Karpas-422 (cell line): ENCODE data around the gene SLC16A10. TPM values are rescaled to one million over a fixed set of nuclear protein-coding genes. Genes with fewer than 3 reads are reported as not detected.

Source experiments
- DNase-seq: peaks from one replicate; pipeline ENCODE4 v3.0.0-alpha.2; 2015
- H2AFZ ChIP-seq: fragments of 200-600 bp; sonication (generic); 2 replicates; pipeline ENCODE4 v1.6.1; 2014; ENCODE audit warnings: antibody characterized with exemption, low read length, mixed read lengths
- H3K27ac ChIP-seq: fragments of 200-600 bp; sonication (generic); 2 replicates; pipeline ENCODE4 v1.5.1; 2014; ENCODE audit warnings: mild to moderate bottlenecking, low read length, moderate library complexity
- H3K27me3 ChIP-seq: fragments of 200-600 bp; sonication (generic); 2 replicates; pipeline ENCODE4 v1.6.1; 2014; ENCODE audit warnings: low read length, mixed read lengths
- H3K36me3 ChIP-seq: fragments of 200-600 bp; sonication (generic); 2 replicates; pipeline ENCODE4 v1.6.1; 2014; ENCODE audit warnings: low read length, mixed read lengths; ENCODE audit not compliant: insufficient read depth
- H3K4me1 ChIP-seq: fragments of 200-600 bp; sonication (generic); 2 replicates; pipeline ENCODE4 v1.6.1; 2014; ENCODE audit warnings: mild to moderate bottlenecking, low read length, mixed read lengths
- H3K4me2 ChIP-seq: fragments of 200-600 bp; sonication (generic); 2 replicates; pipeline ENCODE4 v1.6.1; 2014; ENCODE audit warnings: low read length, low read depth, mild to moderate bottlenecking; ENCODE audit not compliant: poor library complexity, severe bottlenecking
- H3K4me3 ChIP-seq: fragments of 200-600 bp; sonication (generic); 2 replicates; pipeline ENCODE4 v1.5.1; 2014; ENCODE audit warnings: mild to moderate bottlenecking, antibody characterized with exemption, low read length, mixed read lengths
- H3K79me2 ChIP-seq: fragments of 200-600 bp; sonication (generic); 2 replicates; pipeline ENCODE4 v1.6.1; 2014; ENCODE audit warnings: mild to moderate bottlenecking, low read length, mixed read lengths
- H3K9ac ChIP-seq: fragments of 200-600 bp; sonication (generic); 2 replicates; pipeline ENCODE4 v1.6.0; 2014; ENCODE audit warnings: low read length
- H3K9me2 ChIP-seq: fragments of 200-600 bp; sonication (generic), shearing (Covaris generic); replicated peaks from 2 replicates; pipeline ENCODE4 v1.6.0; 2014; ENCODE audit warnings: mild to moderate bottlenecking, low read length, moderate library complexity; ENCODE audit not compliant: insufficient read depth
- H3K9me3 ChIP-seq: fragments of 300-700, 200-600 bp; sonication (generic); 2 replicates; pipeline ENCODE4 v1.6.1; 2014; ENCODE audit warnings: low read length, mixed read lengths
- H4K20me1 ChIP-seq: fragments of 200-600 bp; sonication (generic); 2 replicates; pipeline ENCODE4 v1.6.1; 2014; ENCODE audit warnings: mild to moderate bottlenecking, antibody characterized with exemption, low read length, low read depth; ENCODE audit not compliant: insufficient read depth
- total RNA-seq: library from RNA; depleted of rRNA; stranded (reverse); fragments of >200 nt; shearing (Covaris generic); gene quantifications from 2 replicates; pipeline ENCODE4 v1.2.3, GENCODE V29; 2014; ENCODE audit warnings: low replicate concordance

Gene SLC16A10
- total RNA-seq, 1 experiment from 2014 or later, result 0.37 TPM

DNA sequence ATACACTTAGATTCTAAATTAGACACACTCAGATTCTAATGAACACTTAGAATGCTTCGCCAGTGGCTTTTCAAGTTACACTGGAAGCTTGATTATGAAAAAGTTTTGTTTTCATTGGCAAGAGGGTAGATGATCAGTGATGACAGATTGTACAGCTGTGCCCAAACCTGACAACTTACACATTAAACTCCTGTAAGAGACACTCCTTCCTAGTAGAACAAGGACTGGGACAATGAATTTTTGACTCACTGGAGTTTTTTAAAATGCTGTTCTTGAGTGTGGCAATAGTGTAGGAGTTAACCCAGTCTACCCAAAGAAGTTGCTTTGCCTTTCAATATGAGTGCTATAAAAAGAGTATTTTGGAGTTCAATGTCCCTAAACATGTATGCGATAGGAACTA, 140.8 kb downstream of the SLC16A10 start:
- Histone ChIP-seq H3K4me2 (no peak overlapping the region), H4K20me1 (no peaks in the 10 kb centered on the region), H3K36me3 (no peaks in the 10 kb centered on the region), H3K79me2 (no peaks in the 10 kb centered on the region), H3K9me2 (no peaks in the 10 kb centered on the region), H3K9me3 (no peaks in the 10 kb centered on the region), H3K27me3 (no peaks in the 10 kb centered on the region), H3K27ac (no peak overlapping the region), H3K4me3 (no peak overlapping the region), H3K9ac (no peak overlapping the region), H3K4me1 (0 out of 2 replicates have a peak, but pooled peaks cover 3% of the 10 kb centered on the region), H2AFZ (no peak overlapping the region)
- no peak for DNase-seq

DNA sequence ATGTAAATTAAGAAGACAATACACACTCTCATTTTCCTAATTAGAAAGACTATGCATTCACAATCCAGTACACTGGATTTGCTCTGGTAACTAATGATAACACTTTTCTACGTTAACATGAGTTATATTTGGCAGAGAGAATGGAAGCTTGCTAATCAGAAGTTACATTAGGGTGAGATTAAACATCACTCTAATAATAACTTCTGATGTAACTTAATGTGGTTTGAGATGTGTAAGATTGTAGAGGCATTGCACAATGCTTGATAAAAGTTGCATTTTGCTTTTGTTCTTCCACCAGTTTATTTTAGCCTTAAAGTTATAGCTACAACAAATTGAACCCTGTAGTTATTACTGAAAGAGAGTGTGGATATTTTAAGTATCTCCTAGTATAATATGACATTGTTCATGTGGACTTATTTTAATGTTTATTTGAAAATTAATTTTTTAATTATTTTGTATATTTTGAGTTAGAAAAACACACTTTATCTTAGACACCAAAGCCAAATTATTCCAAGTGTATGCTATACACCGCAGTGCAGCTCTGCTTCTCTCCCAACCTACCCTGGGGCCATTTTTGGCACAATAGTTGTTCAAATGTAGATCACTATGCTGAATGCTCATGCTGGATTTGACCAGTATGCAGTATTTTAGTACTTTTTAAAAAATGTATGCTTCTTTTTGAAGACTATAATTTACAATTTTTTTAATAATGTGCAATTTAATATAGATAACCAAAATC, 143.2 kb downstream of the SLC16A10 start:
- no peak for DNase-seq
- Histone ChIP-seq H3K27me3 (no peaks in the 10 kb centered on the region), H3K4me3 (no peak overlapping the region), H3K27ac (no peak overlapping the region), H3K36me3 (no peaks in the 10 kb centered on the region), H2AFZ (no peak overlapping the region), H4K20me1 (no peaks in the 10 kb centered on the region), H3K9me2 (no peaks in the 10 kb centered on the region), H3K9me3 (no peaks in the 10 kb centered on the region), H3K4me2 (no peak overlapping the region), H3K4me1 (no peaks in the 10 kb centered on the region), H3K79me2 (no peaks in the 10 kb centered on the region), H3K9ac (no peak overlapping the region)

DNA sequence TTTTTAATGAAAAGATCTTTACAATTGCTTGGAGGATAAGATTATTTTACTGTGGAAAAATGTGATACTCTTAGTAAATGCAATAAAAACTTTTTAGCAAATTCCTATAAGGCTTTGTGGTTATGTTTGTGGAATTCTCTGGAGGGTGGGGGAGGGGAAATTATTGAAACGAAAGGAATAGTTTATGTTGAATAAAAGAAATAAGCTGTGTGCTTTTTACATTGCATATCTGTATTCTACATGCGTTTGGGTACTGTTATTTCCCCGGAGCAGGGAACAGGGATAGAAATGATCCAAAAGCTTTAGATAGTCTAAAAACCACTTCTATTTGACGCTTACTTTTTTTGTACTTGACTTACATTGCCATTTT, 143.8 kb downstream of the SLC16A10 start:
- DNase-seq, result no peak
- H3K9me3 ChIP-seq, result no peaks in the 10 kb centered on the region
- no peaks in the 10 kb centered on the region for H3K36me3 ChIP-seq
- no peaks in the 10 kb centered on the region for H3K79me2 ChIP-seq
- no peaks in the 10 kb centered on the region for H3K4me1 ChIP-seq
- no peak overlapping the region for H3K9ac ChIP-seq
- H3K4me3 ChIP-seq, result no peak overlapping the region
- H3K27me3 ChIP-seq, result no peaks in the 10 kb centered on the region
- H3K27ac ChIP-seq, result no peak overlapping the region
- H3K4me2 ChIP-seq, result no peak overlapping the region
- no peaks in the 10 kb centered on the region for H4K20me1 ChIP-seq
- H2AFZ ChIP-seq, result no peak overlapping the region
- H3K9me2 ChIP-seq, result no peaks in the 10 kb centered on the region

DNA sequence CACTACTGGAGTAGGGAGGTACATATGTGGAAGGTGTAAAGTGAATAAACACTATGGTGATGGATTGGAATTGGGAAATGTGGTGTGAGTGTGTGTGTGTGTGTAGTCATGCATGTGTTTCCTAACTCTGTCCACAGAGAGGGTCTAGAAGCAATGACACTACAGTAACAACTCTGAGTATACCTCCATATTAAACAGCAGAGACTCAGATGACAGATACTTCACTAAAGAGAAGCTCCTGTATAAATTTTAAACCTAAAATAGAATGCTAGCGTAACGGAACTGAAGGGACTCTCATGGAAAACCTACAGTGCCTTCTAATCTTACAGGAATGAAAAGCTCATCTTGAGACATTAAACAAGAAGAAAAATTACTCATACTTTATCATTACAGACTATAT, 150.5 kb downstream of the SLC16A10 start:
- DNase-seq, result no peak
- Histone ChIP-seq H3K27ac (no peak overlapping the region), H4K20me1 (no peaks in the 10 kb centered on the region)

DNA sequence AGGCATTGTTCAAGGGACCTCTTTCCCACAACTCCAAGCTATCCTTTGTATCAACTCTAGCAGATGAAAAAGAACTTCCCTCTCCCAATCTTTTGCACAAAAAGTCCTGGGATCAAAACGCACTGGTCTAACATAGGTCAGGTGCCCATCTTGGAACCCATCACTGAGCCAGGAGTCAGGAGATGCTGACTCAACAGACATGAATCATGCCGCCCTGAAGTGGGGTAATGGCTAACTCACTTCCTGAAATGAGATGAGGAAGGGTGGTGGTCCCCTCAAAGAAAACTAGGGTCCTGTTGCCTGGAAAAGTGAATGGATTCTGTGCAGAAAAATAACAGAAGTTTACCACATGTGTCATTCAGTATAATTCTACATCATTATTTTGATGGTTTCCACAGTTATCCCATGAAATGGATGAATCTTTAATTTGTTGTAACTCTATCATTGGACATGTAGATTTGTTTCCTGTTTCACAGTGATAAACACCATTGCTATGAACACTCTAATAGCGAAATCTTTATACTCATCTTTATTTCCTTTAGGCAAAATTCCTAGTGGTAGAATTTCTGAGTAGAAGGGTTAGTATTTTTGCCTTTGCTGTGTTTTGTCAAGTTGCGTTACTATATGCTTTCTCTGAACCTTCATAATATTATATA, 151.3 kb downstream of the SLC16A10 start:
- Histone ChIP-seq H3K79me2 (no peaks in the 10 kb centered on the region), H2AFZ (no peak overlapping the region), H3K4me3 (no peak overlapping the region), H3K9me2 (no peaks in the 10 kb centered on the region), H3K36me3 (no peaks in the 10 kb centered on the region), H3K27me3 (no peaks in the 10 kb centered on the region), H3K4me2 (no peak overlapping the region), H3K4me1 (peaks cover 4% of the 10 kb centered on the region), H3K9me3 (no peaks in the 10 kb centered on the region), H3K9ac (no peak overlapping the region), H3K27ac (no peak overlapping the region), H4K20me1 (no peaks in the 10 kb centered on the region)
- no peak for DNase-seq

More for the DNA sequence above, 150.5 kb downstream of the SLC16A10 start:
- Histone ChIP-seq H3K79me2 (no peaks in the 10 kb centered on the region), H3K27me3 (no peaks in the 10 kb centered on the region), H2AFZ (no peak overlapping the region), H3K4me1 (peaks cover 4% of the 10 kb centered on the region), H3K9me2 (no peaks in the 10 kb centered on the region), H3K36me3 (no peaks in the 10 kb centered on the region), H3K4me3 (no peak overlapping the region), H3K4me2 (no peak overlapping the region), H3K9me3 (no peaks in the 10 kb centered on the region), H3K9ac (no peak overlapping the region)

DNA sequence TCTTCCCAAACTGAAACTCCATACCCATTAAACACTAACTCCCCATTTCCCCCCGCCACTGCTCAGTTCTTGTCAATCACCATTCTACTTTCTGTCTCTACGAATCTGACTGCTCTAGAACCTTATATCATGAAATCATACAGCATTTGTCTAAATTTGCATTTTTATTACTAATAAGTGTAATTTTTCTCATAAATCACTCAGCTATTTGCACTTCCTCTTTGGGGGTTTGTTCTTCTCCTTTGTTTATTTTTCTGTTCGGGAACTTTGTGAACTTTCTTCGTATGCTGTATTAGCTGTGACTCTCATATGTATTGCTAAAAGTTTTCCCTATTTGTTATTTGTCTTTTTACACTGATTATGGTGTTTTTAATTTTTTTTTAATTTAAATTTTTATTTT, 152.2 kb downstream of the SLC16A10 start:
- Histone ChIP-seq H3K4me3 (no peak overlapping the region), H3K9me3 (no peaks in the 10 kb centered on the region), H4K20me1 (no peaks in the 10 kb centered on the region), H3K9me2 (no peaks in the 10 kb centered on the region), H3K36me3 (no peaks in the 10 kb centered on the region), H3K4me1 (peaks cover 4% of the 10 kb centered on the region), H3K9ac (no peak overlapping the region), H3K79me2 (no peaks in the 10 kb centered on the region), H2AFZ (no peak overlapping the region), H3K27me3 (no peaks in the 10 kb centered on the region), H3K4me2 (no peak overlapping the region), H3K27ac (no peak overlapping the region)
- DNase-seq, result no peak

DNA sequence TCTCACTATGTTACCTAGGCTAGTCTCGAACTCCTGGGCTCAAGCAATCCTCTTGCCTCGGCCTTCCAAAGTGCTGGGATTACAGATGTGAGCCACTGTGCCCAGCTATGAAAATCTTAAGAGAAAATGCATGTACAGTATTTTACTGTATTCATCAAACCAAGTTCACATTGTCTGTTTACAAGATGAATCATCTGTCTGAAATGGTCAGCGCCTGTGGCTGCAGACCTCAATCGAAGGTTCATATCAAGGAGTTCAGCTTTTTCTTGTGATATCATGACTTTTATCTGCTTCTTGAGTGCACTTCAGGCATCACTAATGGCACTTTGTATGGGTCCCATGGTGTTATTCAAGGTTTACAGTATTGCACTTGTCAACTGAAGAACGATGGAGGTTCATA, 155.1 kb downstream of the SLC16A10 start:
- Histone ChIP-seq H3K9ac (no peak overlapping the region), H3K4me2 (no peak overlapping the region), H3K27me3 (no peaks in the 10 kb centered on the region), H3K9me2 (no peaks in the 10 kb centered on the region), H3K4me1 (peaks cover 4% of the 10 kb centered on the region), H3K36me3 (no peaks in the 10 kb centered on the region), H2AFZ (no peak overlapping the region), H3K79me2 (no peaks in the 10 kb centered on the region), H3K4me3 (no peak overlapping the region), H3K27ac (no peak overlapping the region), H4K20me1 (no peaks in the 10 kb centered on the region), H3K9me3 (no peaks in the 10 kb centered on the region)
- DNase-seq, result no peak

DNA sequence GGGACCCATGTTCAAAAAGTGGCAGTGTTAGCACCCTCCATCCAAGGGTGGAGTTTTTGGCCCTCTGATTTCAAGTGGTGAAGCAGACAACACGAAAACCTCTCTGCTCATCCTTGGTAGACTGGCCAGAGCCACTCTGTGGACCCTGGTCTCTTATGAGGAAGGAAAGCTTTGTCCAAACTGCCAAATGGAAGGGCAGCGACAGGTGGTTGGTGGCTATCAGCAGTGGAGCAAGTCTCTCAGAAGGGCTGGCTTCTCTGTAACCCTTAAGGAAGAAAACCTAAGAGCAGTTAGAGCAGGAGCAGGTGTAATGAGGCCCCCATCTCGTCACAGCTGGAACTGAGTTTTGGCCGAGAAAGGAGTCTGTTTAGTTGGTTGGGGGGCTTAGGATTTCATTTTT, 155.8 kb downstream of the SLC16A10 start:
- no peak for DNase-seq
- Histone ChIP-seq H3K9ac (no peak overlapping the region), H3K9me2 (no peaks in the 10 kb centered on the region), H3K27ac (no peak overlapping the region), H3K4me1 (peaks cover 4% of the 10 kb centered on the region), H2AFZ (no peak overlapping the region), H3K4me3 (no peak overlapping the region), H3K9me3 (no peaks in the 10 kb centered on the region), H3K27me3 (no peaks in the 10 kb centered on the region), H3K79me2 (no peaks in the 10 kb centered on the region), H3K4me2 (no peak overlapping the region), H3K36me3 (no peaks in the 10 kb centered on the region), H4K20me1 (no peaks in the 10 kb centered on the region)
